Uterus (tissue), 4 donors: ENCODE data around the gene PRDM10. TPM values are rescaled to one million over a fixed set of nuclear protein-coding genes. Genes with fewer than 3 reads are reported as not detected.
"Not testable (repeated sequence)": the region's sequence is repeated elsewhere in the genome, so short reads cannot be mapped to it uniquely, and the experiment has no call there.

ENCODE experiments used
- DNase-seq, 2 donors: peaks; one replicate each; pipeline ENCODE4 v3.0.0-alpha.2; 2019 to 2020
- H3K27ac ChIP-seq, 2 donors: fragments of 200-600 bp; sonication (generic); 1 replicate in 1 of 2; 2 replicates in 1 of 2; pipeline ENCODE4 v1.5.1; 2016 to 2018
- H3K27me3 ChIP-seq, 2 donors: fragments of 200-600 bp; sonication (generic); one replicate each; pipeline ENCODE4 v1.5.1; 2018 to 2019; ENCODE audit warnings: control low read depth in 1 of 2
- H3K36me3 ChIP-seq, 2 donors: fragments of 200-600 bp; sonication (generic); one replicate each; pipeline ENCODE4 v1.5.1; 2019; ENCODE audit warnings: control low read depth in 1 of 2
- H3K4me1 ChIP-seq, 2 donors: fragments of 200-600 bp; sonication (generic); one replicate each; pipeline ENCODE4 v1.5.1; 2018 to 2019; ENCODE audit warnings: control low read depth in 1 of 2
- H3K4me3 ChIP-seq, 2 donors: fragments of 200-600 bp; sonication (generic); 1 replicate in 1 of 2; 2 replicates in 1 of 2; pipeline ENCODE4 v1.5.1; 2018 to 2019; ENCODE audit warnings: mild to moderate bottlenecking in 1 of 2
- H3K9me3 ChIP-seq, 2 donors: fragments of 200-600 bp; sonication (generic); one replicate each; pipeline ENCODE4 v1.5.1; 2019; ENCODE audit warnings: control low read depth in 1 of 2
- POLR2A ChIP-seq, 2 donors: fragments of 450-650 bp; IDR thresholded peaks; one replicate each; pipeline ENCODE4 v1.6.1; 2016; ENCODE audit warnings: antibody characterized with exemption in 2 of 2, mild to moderate bottlenecking in 1 of 2, moderate library complexity in 1 of 2
- intact Hi-C: fragments of 100-400 bp; cut with DNase I; formaldehyde crosslinking; loops from one replicate; pipeline ENCODE4 v1.15.1; 2023; ENCODE audit warnings: low total_unique reads
- total RNA-seq, 4 donors: library from RNA; depleted of rRNA in 3 of 4; stranded (reverse); fragments of >200 nt in 3 of 4; gene quantifications; one replicate each; pipeline versions ENCODE4 v1.1.0 to v1.2.4, GENCODE V29; 2014 to 2023
- TF ChIP-seq, protein P1 (sequence below), 4 experiments: fragments of 200-600 bp in 2 of 4; fragments of 450-650 bp in 2 of 4; sonication (generic) in 2 of 4; IDR thresholded peaks; one replicate each; pipeline ENCODE4 v1.5.1; 2016 to 2019; ENCODE audit warnings: antibody characterized with exemption in 4 of 4, mild to moderate bottlenecking in 2 of 4, moderate library complexity in 1 of 4
- donor health status: DM: yes; HTN: yes; CAD: no.

The PRDM10 gene
- total RNA-seq, 4 donors from 2014 or later: 0.29 to 18.6 (median 6.7) TPM

DNA sequence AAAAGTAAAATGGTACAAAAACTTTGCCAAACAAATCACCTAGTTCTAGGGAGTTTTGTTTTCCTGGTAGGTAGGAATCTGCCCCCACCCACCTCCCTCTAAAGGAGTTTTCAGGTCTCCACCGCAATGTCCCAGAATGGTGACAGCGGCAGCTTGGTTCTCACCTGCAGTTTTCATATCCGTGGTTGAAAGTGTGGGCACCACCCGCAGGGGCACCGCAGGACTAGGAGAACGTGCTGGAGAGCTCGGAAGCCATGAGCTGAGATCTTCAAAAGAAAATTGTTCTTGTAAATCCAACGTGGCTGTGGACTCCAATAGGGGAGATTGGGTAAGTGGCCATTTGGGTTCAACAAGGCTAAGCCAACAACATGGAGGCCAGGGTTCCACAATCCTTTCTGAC is 118.1 kb downstream of the PRDM10 start:
- no peaks in the 10 kb centered on the region for H3K4me1 ChIP-seq
- intact Hi-C loops: no loop called here
- TF ChIP-seq POLR2A (IDR thresholded peaks at IDR 0.05): no peak
- TF ChIP-seq, protein P1, sequence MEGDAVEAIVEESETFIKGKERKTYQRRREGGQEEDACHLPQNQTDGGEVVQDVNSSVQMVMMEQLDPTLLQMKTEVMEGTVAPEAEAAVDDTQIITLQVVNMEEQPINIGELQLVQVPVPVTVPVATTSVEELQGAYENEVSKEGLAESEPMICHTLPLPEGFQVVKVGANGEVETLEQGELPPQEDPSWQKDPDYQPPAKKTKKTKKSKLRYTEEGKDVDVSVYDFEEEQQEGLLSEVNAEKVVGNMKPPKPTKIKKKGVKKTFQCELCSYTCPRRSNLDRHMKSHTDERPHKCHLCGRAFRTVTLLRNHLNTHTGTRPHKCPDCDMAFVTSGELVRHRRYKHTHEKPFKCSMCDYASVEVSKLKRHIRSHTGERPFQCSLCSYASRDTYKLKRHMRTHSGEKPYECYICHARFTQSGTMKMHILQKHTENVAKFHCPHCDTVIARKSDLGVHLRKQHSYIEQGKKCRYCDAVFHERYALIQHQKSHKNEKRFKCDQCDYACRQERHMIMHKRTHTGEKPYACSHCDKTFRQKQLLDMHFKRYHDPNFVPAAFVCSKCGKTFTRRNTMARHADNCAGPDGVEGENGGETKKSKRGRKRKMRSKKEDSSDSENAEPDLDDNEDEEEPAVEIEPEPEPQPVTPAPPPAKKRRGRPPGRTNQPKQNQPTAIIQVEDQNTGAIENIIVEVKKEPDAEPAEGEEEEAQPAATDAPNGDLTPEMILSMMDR (IDR thresholded peaks at IDR 0.05): no peak
- no peak overlapping the region for H3K4me3 ChIP-seq
- H3K9me3 ChIP-seq: no peaks in the 10 kb centered on the region
- no peak overlapping the region for H3K27ac ChIP-seq
- H3K36me3 ChIP-seq: no peaks in the 10 kb centered on the region
- H3K27me3 ChIP-seq: no peaks in the 10 kb centered on the region
- no peak for DNase-seq

DNA sequence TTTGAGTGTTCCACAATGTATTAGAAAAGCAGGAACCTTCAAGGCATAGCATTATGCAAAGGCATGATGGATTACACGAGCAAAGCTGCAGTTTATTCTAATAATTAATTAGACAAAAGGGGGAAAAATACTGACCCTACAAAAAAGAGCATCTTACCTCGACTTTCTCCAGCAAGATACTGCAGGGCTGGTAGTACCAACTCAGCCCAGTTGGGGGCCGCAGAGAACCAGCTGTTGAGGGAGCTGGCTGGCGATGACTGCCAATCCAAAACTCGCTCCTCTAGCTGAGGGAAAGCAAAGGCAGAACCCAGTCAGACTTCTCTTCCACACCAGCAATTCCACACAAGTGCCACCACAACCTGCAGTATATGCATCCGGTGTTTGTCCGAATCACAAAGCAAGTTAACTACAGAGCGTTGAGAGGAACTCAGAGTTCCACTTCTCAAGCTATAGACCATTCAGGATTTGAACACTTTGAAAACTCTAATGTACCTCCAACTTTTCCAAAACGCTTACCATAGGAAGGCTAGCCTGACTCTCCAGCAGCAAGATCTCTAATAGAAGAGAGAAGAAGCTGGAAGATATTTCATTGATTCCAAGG is 121.0 kb downstream of the PRDM10 start:
- H3K27ac ChIP-seq: no peak overlapping the region
- intact Hi-C loops: no loop called here
- no peaks in the 10 kb centered on the region for H3K27me3 ChIP-seq
- no peaks in the 10 kb centered on the region for H3K36me3 ChIP-seq
- DNase-seq: no peak
- no peak for TF ChIP-seq POLR2A (IDR thresholded peaks at IDR 0.05)
- TF ChIP-seq, protein P1 (IDR thresholded peaks at IDR 0.05): no peak
- no peak overlapping the region for H3K4me3 ChIP-seq
- no peaks in the 10 kb centered on the region for H3K4me1 ChIP-seq
- no peaks in the 10 kb centered on the region for H3K9me3 ChIP-seq

DNA sequence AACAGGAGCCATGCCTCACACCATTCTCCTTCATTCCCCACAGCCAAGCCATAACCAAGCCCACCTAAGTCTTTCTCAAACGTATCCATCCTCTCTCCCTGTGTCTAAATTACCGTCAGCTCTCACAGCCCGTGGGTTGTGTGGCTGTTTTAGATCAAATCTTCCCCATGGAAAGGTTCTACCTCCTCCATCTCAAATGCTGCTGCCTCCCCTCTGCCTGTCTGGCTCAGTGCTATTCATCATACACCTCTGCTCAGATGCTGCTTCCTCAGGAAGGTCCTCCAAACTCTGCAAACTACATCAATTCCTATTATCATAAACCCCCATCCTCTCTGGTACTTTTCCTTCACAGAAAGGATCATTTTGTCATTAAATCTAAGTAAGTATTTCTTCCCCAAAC is 122.3 kb downstream of the PRDM10 start:
- intact Hi-C loops: no loop called here
- Histone ChIP-seq H3K27ac (no peak overlapping the region), H3K27me3 (no peaks in the 10 kb centered on the region), H3K4me1 (no peaks in the 10 kb centered on the region), H3K4me3 (no peak overlapping the region), H3K36me3 (no peaks in the 10 kb centered on the region), H3K9me3 (no peaks in the 10 kb centered on the region)
- no peak for DNase-seq
- TF ChIP-seq, protein P1 (IDR thresholded peaks at IDR 0.05): no peak
- TF ChIP-seq POLR2A (IDR thresholded peaks at IDR 0.05): no peak

DNA sequence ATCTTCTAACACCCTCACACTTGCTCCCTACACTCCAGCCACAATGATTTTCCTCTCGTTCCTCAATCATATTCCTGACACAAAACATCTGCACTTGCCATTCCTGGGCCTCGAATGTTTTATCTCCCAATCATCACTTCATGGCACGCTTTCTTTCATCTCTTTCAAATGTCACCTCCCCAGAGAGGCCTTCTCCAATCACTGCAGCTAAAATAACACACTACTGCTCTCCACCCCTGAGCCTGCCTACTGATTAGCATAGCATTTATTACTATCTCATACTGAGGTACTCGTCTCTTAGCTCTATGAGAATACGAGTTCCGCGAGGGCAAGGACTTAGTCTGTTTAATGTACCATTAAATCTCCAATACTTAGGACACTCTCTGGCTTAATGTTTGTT is 130.7 kb downstream of the PRDM10 start:
- no peak for DNase-seq
- TF ChIP-seq, protein P1 (IDR thresholded peaks at IDR 0.05): no peak
- no peak for TF ChIP-seq POLR2A (IDR thresholded peaks at IDR 0.05)
- H3K36me3 ChIP-seq: no peaks in the 10 kb centered on the region
- no peak overlapping the region for H3K27ac ChIP-seq
- no peaks in the 10 kb centered on the region for H3K27me3 ChIP-seq
- no peak overlapping the region for H3K4me3 ChIP-seq
- no peaks in the 10 kb centered on the region for H3K9me3 ChIP-seq
- intact Hi-C loops: no loop called here
- H3K4me1 ChIP-seq: no peaks in the 10 kb centered on the region

DNA sequence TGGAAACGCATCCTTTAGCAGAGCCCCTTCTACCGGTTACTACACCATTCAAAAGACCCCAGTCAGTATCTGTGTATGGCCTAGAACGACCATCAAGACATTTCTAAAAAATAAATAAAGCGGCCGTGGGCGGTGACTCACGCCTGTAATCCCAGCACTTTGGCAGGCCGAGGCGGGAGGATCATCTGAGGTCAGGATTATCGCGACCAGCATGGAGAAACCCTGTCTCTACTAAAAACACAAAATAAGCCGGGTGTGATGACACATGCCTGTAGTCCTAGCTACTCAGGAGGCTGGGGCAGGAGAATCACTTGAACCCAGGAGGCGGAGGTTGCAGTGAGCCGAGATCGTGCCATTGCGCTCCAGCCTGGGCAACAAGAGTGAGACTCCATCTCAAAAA is 134.0 kb downstream of the PRDM10 start:
- H3K27me3 ChIP-seq, H3K36me3 ChIP-seq, intact Hi-C loops, H3K9me3 ChIP-seq, H3K4me3 ChIP-seq, DNase-seq, H3K27ac ChIP-seq, H3K4me1 ChIP-seq: not testable (repeated sequence)

DNA sequence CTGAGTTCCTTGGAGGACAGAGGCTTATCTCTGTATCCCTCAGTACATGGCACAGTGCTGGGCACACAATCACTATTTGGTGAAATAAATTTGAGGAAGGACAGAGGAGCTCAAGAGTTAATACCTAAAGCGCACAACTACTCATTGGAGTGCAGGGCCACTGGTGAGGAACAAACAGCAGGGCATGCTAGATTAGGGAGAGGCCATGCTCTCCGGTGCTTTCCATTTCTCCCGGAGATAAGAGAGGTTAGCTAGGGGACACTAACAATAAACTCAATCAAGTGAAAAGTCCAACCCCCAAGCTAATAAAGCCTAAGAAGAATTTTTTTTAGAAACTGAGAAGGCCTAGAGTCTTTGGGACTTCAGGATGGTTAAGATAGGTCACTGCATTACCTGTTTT is 136.3 kb downstream of the PRDM10 start:
- TF ChIP-seq POLR2A (IDR thresholded peaks at IDR 0.05): no peak
- TF ChIP-seq, protein P1 (IDR thresholded peaks at IDR 0.05): no peak
- intact Hi-C loops: no loop called here
- H3K36me3 ChIP-seq: no peaks in the 10 kb centered on the region
- DNase-seq: no peak
- H3K9me3 ChIP-seq: no peaks in the 10 kb centered on the region
- no peak overlapping the region for H3K27ac ChIP-seq
- H3K4me3 ChIP-seq: no peak overlapping the region
- H3K27me3 ChIP-seq: no peaks in the 10 kb centered on the region
- H3K4me1 ChIP-seq: no peaks in the 10 kb centered on the region
